Neural progenitor cell (in vitro differentiated cells): ENCODE measurements around the gene NDUFB4.

ENCODE experiments used
- EZH2 ChIP-seq: fragments of 200-600 bp; sonication (generic); IDR thresholded peaks from 2 replicates; pipeline ENCODE4 v1.6.1; 2017; ENCODE audit warnings: antibody characterized with exemption, mild to moderate bottlenecking, moderate library complexity
- EZH2phosphoT487 ChIP-seq: fragments of 200-600 bp; sonication (generic); IDR thresholded peaks from 2 replicates; pipeline ENCODE4 v1.6.1; 2017; ENCODE audit warnings: antibody characterized with exemption
- TF ChIP-seq, protein P1 (sequence below): fragments of 200-600 bp; sonication (generic); IDR thresholded peaks from 2 replicates; pipeline ENCODE4 v1.5.1; 2017; ENCODE audit warnings: antibody characterized with exemption, mild to moderate bottlenecking

DNA sequence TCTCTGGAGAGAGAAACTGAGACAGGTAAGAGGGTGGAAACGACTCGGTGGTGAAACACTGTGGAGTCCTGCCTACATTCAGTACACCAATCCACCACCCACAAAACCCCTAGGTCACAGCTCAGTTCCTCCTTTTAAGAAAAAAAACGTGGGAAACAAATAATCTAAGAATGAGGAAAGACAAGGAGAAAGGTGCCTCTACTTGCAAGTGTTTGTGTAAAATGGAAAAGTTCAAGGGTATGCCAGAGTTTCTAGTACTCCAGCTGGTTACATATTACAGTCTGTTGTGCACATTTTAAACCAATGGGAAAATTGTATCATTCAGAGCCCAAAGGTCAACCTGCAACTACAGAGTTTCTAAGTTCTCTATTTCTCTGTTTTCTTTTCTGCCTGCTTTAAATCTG is 53.7 kb downstream of the NDUFB4 start:
- TF ChIP-seq, protein P1, sequence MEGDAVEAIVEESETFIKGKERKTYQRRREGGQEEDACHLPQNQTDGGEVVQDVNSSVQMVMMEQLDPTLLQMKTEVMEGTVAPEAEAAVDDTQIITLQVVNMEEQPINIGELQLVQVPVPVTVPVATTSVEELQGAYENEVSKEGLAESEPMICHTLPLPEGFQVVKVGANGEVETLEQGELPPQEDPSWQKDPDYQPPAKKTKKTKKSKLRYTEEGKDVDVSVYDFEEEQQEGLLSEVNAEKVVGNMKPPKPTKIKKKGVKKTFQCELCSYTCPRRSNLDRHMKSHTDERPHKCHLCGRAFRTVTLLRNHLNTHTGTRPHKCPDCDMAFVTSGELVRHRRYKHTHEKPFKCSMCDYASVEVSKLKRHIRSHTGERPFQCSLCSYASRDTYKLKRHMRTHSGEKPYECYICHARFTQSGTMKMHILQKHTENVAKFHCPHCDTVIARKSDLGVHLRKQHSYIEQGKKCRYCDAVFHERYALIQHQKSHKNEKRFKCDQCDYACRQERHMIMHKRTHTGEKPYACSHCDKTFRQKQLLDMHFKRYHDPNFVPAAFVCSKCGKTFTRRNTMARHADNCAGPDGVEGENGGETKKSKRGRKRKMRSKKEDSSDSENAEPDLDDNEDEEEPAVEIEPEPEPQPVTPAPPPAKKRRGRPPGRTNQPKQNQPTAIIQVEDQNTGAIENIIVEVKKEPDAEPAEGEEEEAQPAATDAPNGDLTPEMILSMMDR: no peak
- TF ChIP-seq EZH2phosphoT487 (no peak), EZH2 (no peak)
